ENCODE data around the gene CASZ1.
A peak's percentile ranks its signal among the peaks of the same experiment; 100 is the strongest.

CASZ1 gene

DNA sequence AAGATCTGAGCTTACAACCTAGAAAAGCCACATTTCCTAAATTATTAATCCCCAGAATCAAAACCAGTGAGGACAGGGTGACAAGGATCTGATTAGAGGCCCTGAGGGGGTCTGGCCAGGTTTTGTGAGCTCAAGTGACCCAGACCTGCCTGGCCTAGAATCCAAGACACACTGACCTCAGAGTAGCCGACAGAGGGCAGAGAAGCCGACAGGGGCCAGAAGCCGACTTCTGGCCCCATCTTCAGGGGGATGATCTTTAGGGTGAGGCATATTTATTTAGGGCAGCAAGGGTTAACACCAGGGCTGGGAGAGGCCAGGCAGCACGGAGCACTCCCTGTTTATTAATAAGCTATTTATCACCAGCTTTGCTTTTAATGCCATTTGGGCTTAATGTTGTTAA, 45.3 kb downstream of the CASZ1 start:
- DNase-seq = no peak

- no peak for DNase-seq
Observed at GRCh38 chr1:10745886-10746455, 50.5 kb downstream of the CASZ1 start.

GRCh38 chr1:10745383-10745782, 51.1 kb downstream of the CASZ1 start:
- DNase-seq = no peak

GRCh38 chr1:10744654-10745238, 51.7 kb downstream of the CASZ1 start:
- DNase-seq = no peak

DNA sequence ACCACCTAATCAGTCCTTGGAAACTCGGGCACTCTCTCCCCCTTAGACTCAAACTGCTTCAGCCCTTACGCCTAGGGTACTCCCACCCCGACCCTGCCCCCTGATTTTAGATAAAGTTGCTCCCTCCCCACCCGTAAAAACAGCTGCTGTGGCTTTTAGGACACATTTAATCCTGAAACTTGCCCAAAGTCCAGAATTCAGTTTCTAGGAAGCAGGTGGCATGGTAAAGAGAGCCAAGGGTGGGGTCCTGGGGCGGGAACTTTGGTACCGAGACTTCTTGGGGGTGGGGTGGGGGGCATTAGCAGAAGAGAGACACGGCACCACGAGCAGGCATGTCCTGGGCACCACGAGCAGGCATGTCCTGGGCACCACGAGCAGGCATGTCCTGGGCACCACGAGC, 52.4 kb downstream of the CASZ1 start:
- no peak for DNase-seq

GRCh38 chr1:10741696-10742095, 54.8 kb downstream of the CASZ1 start:
- no peak for DNase-seq

DNA sequence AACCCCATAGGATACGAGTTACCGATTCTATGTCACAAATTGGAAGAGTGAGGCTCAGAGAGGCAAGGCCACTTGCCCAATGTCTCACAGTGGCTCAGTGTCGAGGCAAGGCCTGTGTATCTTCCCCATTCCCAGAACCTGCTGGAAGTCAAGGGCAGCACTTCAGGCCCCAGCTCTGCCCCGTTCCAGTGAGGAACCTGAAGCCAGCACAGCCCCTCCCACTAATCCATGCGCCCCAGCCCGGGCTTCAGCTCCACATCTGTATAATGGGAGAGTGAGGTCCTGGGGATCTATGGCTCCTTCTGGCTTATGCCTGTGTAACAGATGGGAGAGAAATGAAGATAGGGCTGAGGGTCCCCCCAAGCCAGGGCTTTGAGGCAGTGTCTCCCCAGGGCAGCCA, 56.3 kb downstream of the CASZ1 start:
- DNase-seq = no peak

- DNase-seq = no peak
Observed at GRCh38 chr1:10739589-10739988, 56.9 kb downstream of the CASZ1 start.

DNA sequence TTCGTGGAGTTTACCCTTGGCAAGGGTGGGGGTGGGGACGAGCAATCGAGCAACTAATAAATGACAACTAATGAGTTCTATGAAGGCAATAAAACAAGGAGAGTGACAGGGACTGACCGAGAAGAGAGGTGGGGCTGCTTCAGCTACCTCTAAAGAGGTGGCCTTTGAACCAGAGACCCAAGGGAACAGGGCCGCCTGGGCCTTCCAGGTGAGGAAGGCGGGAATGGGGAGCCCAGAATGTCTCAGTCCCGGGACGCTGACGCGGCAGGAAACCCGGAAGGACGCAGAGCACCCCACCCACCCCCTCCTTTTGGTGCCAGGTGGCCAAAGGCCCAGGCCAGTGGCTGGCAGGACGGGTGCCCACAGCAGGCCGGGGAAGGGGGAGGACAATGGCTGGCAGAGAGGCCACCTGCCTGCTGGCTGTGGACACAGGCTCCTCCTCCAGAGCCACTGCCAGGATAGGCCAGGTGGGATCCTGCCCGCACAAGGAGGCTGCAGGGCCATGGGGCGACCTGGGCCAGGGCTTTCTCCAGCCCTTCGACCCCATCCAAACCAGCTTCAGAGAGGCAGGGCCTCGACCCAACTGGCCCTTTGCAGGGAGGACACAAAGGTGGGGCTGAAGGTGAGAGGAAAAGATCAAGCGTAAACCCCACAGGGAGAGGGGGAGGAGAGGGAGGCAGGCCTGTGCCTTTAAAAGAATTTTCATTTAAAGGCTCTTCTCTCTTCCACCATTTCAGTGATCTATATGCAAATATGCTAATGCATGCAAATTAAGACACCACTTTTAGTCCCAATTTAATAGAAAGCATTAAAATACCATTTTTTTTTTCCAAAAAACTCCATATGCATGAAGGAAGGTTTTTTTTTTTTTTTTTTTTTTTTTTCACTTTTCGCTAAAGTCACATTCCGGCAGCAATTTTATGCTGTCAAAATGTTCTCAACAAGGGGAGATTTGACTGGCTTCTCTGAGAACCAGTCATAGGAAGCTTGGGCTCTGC, 58.1 kb downstream of the CASZ1 start:
- no peak for DNase-seq

DNA sequence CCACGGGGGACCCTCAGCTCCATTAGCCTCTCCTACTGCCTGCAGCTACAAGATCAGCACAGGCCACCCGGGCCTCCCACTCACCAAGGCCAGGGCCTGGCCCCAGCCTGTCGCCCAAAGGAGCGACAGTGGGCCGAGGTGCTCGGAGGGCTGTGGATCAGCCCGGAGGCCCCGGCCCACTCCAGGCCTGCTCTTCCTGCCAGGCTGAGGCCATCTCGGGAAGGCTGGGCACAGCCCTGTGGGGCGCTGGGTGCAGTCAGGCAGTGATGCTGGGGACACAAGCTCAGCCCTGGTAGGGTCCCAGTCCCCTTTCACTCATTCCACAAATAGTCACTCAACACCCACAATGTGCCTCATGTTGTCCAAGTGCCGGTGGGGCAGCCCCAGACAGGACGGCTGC, 58.8 kb downstream of the CASZ1 start:
- DNase-seq = no peak

GRCh38 chr1:10736634-10737586, 59.5 kb downstream of the CASZ1 start:
- DNase-seq = no peak

DNA sequence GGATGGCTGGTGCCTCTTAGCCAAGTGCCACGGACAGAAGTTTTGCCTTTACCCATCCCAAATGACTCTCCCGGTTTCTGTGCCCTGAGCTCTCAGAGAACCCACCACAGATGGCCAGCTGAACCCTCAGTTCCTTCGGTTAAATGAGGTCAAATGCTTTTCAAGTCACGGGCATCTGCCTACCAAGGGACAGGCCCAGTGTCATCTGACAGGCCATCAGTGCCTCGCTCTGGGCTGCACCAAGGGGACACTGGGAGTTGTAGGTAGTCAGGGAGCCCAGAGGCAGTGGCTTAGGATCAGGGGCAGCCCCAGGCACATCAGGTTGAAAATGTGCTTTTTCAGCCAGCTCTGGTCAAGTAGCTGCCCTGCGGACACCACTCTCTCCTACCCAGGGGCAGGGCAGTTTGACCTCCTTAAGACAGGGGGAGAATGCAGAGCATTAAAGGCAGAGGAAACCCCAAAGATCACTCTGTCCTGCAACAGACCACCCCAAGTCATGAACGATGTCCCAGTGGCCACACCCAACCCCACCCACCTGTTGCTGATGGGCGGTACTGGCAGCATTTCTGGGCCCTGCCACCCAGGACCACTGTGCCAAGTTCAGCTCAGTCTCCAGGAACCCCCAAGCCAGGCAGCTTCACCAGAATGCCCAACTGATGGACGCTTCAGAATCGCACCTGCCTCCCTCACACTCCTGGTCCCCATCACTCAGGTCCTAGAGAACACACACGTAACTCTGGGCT, 60.7 kb downstream of the CASZ1 start:
- DNase-seq = no peak

DNA sequence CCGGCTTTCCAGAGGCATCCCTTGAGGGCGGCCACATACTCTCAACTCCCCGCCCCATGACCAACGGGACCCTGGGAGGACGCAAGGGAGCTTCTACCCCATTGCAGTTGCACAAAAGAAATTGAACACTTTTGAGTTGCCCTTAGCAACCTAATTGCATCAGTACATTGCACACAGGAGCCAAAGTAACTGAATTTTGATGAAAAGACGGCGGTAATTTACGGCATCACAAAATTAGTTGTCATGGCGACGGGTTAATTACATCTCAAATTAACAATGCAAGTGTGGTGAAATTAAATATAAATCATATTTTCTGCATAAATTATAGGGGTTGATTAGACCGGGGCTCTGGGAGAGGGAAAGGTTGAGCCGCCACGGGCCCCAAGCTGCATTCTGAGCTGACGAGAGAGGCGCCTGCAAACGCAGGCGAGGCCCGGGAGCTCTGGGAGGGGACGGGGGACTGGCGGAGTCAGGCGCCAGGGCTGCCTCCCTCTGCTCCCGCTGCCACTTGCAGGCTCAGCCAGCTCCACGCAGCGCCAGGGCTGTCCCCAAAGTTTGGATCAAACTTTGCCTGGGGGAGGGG, 61.4 kb downstream of the CASZ1 start:
- no peak for DNase-seq

DNA sequence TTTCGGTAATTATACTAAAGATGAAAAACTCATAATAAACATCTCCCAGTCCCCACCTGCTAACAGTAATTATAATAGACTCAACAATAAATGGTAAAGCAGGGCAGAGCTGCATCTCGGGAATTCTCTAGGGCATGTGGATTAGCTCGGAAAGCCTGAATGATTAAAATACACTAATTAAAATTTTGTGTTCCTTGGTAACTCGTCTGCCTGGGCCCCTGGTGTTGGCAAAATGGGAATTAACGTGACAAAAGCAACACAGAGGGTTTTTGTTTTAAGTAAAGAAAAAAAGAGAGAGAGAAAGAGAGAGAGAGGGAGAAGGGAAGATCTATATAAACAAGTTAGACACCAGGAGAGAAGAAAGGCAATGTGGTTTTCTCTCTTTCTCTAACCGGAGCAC, 62.1 kb downstream of the CASZ1 start:
- DNase-seq = no peak

GRCh38 chr1:10733474-10734366, 62.7 kb downstream of the CASZ1 start:
- peak; percentile 69 for DNase-seq

GRCh38 chr1:10730985-10731384, 65.5 kb downstream of the CASZ1 start:
- no peak for DNase-seq

DNA sequence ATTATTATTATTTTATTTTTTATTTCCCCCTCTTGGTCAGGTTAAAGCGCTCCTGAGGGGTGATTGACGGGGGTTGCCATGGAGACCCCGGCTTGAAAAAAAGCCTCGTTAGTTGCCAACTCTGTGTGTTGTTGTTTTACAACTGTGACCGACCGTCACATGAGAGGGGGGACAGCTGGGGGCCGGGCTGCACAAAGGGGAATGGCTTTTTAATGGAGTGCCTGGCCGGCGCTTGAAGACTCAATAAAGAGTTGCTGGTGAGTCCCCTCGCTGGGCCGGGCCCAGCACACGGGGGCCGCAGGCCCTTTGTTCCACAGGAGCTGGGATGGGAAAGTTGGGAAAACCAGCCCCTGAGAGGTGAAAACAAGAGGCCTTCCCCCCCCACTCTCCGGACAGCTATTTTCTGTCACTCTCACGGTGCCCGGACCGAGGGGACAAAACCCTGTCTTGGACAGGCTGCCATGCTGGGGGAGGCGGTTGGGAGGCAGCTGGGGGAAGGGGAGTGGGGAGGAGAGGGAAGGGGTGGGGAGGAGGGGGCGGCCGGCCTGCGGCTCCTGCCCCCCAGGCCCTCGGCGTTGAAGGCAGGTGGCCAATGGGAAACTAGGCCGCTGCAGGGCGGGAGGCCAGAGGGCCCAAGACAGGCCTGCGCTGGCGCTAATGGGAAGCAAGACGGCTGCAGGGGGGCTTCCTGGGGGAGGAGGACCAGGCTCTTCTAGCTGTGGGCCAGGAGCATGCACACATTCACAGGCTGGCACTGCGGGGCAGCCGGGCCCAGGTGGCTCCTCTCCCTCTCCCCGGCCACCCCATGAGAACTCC, 67.6 kb downstream of the CASZ1 start:
- DNase-seq = no peak

DNA sequence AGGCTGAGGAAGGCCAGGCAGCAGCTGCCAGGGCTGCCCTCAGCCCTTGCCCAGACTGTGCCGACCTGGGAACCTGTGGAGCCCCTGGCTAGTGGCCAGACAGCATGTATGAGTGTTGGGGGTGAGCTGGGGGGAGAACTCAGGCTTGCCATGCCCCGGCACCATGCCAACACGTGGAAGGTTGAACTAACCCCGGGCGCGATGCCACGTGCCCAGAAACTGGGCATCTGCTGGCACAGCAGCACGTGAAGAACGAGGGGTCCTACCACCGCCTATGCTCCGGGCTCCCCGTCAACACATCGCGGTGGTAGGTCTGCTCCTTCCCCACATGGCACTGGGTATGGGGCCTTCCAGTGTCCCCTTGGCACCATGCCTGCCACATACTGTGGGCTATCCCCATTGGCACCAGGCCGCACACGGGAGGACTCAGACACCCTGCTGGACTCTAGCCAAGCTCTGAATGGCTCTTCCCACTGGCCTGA, 68.7 kb downstream of the CASZ1 start:
- DNase-seq = no peak

- no peak for DNase-seq
Observed at GRCh38 chr1:10726355-10726754, 70.1 kb downstream of the CASZ1 start.

Measured in activated effector memory CD4-positive, alpha-beta T cell treated with anti-CD3 and anti-CD28 coated beads, Interleukin-2, amount 50 U/mL, for 16 hours (primary cell).